ENCODE results near the gene NAALADL2. TPM values are rescaled to one million over a fixed set of nuclear protein-coding genes. Genes with fewer than 3 reads are reported as not detected.
"Not testable (repeated sequence)": the region's sequence is repeated elsewhere in the genome, so short reads cannot be mapped to it uniquely, and the experiment has no call there.

NAALADL2 gene
- total RNA-seq, 2 experiments from 2014 or later: 0.48 TPM; not detected in 1

DNA sequence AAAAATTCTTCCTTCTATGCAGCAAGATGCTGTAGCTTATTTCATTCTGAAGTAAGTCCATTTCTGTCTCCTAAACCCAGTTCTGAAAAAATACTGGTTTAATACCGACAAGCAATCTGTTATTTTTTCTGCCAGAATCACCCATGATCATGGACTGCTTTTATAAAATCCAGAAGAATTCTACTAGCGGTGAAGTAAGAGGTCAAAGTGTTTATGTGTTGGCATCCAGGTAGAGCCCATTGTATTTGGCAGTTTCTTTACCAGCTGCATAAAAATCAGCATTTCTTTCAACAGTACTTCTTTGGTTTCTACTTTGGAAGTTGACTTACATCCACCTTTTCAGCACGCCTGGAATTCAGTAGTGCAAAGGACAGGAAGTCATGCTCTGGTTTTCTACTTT lies 484.8 kb downstream of the NAALADL2 start:
- no peaks in the 10 kb centered on the region for H3K4me1 Mint-ChIP-seq
- H3K9me3 Mint-ChIP-seq: no peaks in the 10 kb centered on the region
- no peak overlapping the region for H3K27ac Mint-ChIP-seq
- H3K27me3 Mint-ChIP-seq: no peaks in the 10 kb centered on the region
- no peaks in the 10 kb centered on the region for H3K36me3 Mint-ChIP-seq
- DNase-seq: no peak
- H3K4me3 Mint-ChIP-seq: no peak overlapping the region

- H3K9me3 Mint-ChIP-seq: no peaks in the 10 kb centered on the region
- no peaks in the 10 kb centered on the region for H3K36me3 Mint-ChIP-seq
- no peak overlapping the region for H3K27ac Mint-ChIP-seq
- no peaks in the 10 kb centered on the region for H3K27me3 Mint-ChIP-seq
- no peaks in the 10 kb centered on the region for H3K4me1 Mint-ChIP-seq
- H3K4me3 Mint-ChIP-seq: no peak overlapping the region
- no peak for DNase-seq
Observed at GRCh38 chr3:175346573-175347356, 487.6 kb downstream of the NAALADL2 start.

DNA sequence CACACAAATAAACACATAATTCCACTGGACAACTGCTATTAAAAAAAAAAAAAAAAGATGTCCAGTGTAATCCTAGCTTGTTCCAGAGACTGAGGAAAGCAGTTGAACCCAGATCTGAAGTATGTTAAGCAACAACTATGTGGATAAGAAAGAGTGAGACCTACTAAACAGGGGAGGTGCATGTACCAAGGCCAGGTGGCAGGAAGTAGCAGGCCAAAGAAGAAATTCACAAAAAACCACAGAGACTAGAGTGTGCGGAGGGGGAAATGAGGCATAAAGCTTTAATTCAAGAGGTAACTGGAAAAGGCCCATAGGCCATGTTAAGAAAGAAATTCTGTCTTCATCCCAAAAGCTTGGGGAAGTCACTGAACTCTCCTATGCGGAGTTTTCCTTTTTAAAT lies 490.0 kb downstream of the NAALADL2 start:
- DNase-seq: no peak
- Mint-ChIP-seq H3K36me3 (no peaks in the 10 kb centered on the region), H3K4me1 (no peaks in the 10 kb centered on the region), H3K27me3 (no peaks in the 10 kb centered on the region), H3K4me3 (no peak overlapping the region), H3K9me3 (no peaks in the 10 kb centered on the region), H3K27ac (no peak overlapping the region)

DNA sequence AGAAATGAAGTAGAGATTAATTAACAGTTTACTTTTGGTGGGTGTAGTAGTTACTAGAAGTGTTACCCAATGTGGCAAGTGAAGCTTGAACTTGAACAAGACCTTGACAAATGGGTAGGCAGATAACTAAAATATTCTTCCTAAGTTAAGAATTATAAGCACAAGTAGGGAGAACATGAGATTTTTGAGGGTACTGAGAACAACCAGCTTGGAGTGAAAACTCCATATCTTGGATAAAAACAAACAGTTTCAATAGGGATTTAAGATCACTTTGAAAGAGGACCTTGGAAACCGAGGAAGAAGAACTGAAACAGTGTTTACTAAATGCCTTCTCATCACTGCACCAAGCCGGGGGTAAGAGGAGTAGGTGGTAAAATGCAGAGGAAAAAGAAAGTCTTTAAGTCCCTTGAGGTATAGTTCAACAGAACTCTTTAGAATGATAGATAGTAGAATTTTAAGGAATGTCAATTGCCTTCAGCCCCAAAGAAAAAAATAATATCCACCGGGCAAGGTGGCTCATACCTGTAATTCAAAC lies 496.7 kb downstream of the NAALADL2 start:
- no peaks in the 10 kb centered on the region for H3K36me3 Mint-ChIP-seq
- no peak for DNase-seq
- no peak overlapping the region for H3K4me3 Mint-ChIP-seq
- peaks cover 1% of the 10 kb centered on the region for H3K9me3 Mint-ChIP-seq
- H3K4me1 Mint-ChIP-seq: no peaks in the 10 kb centered on the region
- H3K27me3 Mint-ChIP-seq: no peaks in the 10 kb centered on the region
- no peak overlapping the region for H3K27ac Mint-ChIP-seq

GRCh38 chr3:175356899-175357324 lies 497.8 kb downstream of the NAALADL2 start:
- no peak overlapping the region for H3K27ac Mint-ChIP-seq
- H3K4me1 Mint-ChIP-seq: no peaks in the 10 kb centered on the region
- no peaks in the 10 kb centered on the region for H3K27me3 Mint-ChIP-seq

GRCh38 chr3:175357758-175358157 lies 498.6 kb downstream of the NAALADL2 start:
- DNase-seq: no peak
- Mint-ChIP-seq H3K27me3 (no peaks in the 10 kb centered on the region), H3K36me3 (no peaks in the 10 kb centered on the region), H3K27ac (no peak overlapping the region), H3K9me3 (peaks cover 3% of the 10 kb centered on the region), H3K4me3 (no peak overlapping the region), H3K4me1 (no peaks in the 10 kb centered on the region)

More at GRCh38 chr3:175356899-175357324, 497.8 kb downstream of the NAALADL2 start:
- Mint-ChIP-seq H3K4me3 (no peak overlapping the region), H3K9me3 (peaks cover 2% of the 10 kb centered on the region), H3K36me3 (no peaks in the 10 kb centered on the region)
- no peak for DNase-seq

DNA sequence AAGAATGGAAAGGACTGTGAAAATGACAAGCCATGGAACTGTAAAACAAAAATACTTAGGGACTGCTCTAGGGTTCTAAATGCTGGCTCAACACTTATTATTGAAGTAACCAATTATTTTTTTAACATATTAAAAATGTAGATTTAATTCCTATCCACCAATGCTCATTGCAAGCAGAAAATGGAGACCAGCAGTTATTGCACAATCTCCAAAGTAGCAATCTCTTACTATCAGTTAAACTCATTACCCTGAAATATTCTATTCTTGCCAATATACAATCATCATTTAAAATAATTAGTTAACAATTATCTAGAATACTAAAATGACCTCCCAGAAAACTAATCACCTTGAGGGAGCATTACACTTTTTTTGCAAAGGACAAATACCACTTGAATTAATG lies 499.8 kb downstream of the NAALADL2 start:
- Mint-ChIP-seq H3K27me3 (no peaks in the 10 kb centered on the region), H3K36me3 (no peaks in the 10 kb centered on the region), H3K4me1 (no peaks in the 10 kb centered on the region), H3K9me3 (peaks cover 7% of the 10 kb centered on the region), H3K4me3 (no peak overlapping the region), H3K27ac (no peak overlapping the region)
- no peak for DNase-seq

DNA sequence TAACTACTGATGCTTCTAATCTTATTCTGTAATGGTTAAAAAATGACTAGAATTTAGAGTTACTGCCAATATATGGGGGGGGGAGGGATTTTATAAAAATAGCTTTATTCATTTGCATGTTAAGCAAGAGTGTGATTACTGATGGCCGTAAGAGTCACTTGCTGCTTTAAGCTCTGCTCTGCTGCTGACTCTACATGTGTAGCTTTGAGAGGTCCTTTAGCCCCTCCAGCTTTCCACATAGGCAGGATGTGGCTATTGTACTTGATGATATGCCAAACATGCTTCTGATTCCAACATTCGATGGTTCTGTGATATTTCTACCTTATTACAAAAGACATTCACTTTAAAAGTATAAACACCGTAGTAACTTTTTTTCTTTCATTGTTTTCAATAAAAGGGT lies 511.3 kb downstream of the NAALADL2 start:
- not testable (repeated sequence) for DNase-seq, H3K4me3 Mint-ChIP-seq, H3K4me1 Mint-ChIP-seq, H3K9me3 Mint-ChIP-seq, H3K27me3 Mint-ChIP-seq, H3K36me3 Mint-ChIP-seq, H3K27ac Mint-ChIP-seq

DNA sequence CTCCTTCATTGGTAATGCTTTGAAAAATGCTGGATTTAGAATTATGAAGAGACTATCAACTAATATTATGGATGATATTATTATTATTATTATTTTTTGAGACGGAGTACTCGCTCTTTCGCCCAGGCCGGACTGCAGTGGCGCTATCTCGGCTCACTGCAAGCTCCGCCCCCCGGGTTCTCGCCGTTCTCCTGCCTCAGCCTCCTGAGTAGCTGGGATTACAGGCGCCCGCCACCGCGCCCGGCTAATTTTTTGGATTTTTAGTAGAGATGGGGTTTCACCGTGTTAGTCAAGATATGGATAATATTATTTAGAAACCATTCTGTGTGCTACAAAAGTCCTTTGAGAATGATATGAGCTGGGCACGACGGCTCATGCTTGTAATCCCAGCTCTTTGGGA lies 512.1 kb downstream of the NAALADL2 start:
- not testable (repeated sequence) for DNase-seq, H3K36me3 Mint-ChIP-seq, H3K4me1 Mint-ChIP-seq, H3K27ac Mint-ChIP-seq, H3K27me3 Mint-ChIP-seq, H3K9me3 Mint-ChIP-seq, H3K4me3 Mint-ChIP-seq

GRCh38 chr3:175374705-175375104 lies 515.6 kb downstream of the NAALADL2 start:
- Mint-ChIP-seq H3K4me1 (no peaks in the 10 kb centered on the region), H3K36me3 (no peaks in the 10 kb centered on the region), H3K27me3 (no peaks in the 10 kb centered on the region), H3K9me3 (no peaks in the 10 kb centered on the region), H3K4me3 (no peak overlapping the region), H3K27ac (no peak overlapping the region)
- DNase-seq: no peak

DNA sequence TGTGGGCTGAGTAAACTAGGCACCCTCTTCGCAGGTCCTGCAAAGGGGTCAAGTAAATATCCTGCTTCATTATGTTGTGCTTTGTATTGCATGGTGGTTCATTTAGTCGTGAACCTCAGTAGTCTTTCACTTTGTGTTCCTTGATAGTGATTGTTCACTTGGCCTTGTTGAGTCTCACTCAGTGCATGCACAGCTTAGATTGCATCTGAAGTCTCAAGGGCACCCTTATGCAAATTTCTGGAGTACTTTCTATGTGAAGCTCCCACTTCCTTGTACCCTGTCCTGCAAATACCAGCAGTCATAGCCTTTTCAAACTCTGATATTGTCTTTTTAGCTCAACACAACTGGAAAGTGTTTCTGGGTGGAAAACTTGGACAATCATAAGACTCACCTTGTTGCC lies 519.2 kb downstream of the NAALADL2 start:
- Mint-ChIP-seq H3K36me3 (no peaks in the 10 kb centered on the region), H3K4me1 (no peaks in the 10 kb centered on the region), H3K9me3 (no peaks in the 10 kb centered on the region), H3K27ac (no peak overlapping the region), H3K4me3 (no peak overlapping the region), H3K27me3 (no peaks in the 10 kb centered on the region)
- DNase-seq: no peak

GRCh38 chr3:175381685-175382084 lies 522.6 kb downstream of the NAALADL2 start:
- Mint-ChIP-seq H3K27me3 (no peaks in the 10 kb centered on the region), H3K27ac (no peak overlapping the region), H3K36me3 (no peaks in the 10 kb centered on the region), H3K4me1 (no peaks in the 10 kb centered on the region), H3K9me3 (no peaks in the 10 kb centered on the region), H3K4me3 (no peak overlapping the region)
- DNase-seq: no peak

DNA sequence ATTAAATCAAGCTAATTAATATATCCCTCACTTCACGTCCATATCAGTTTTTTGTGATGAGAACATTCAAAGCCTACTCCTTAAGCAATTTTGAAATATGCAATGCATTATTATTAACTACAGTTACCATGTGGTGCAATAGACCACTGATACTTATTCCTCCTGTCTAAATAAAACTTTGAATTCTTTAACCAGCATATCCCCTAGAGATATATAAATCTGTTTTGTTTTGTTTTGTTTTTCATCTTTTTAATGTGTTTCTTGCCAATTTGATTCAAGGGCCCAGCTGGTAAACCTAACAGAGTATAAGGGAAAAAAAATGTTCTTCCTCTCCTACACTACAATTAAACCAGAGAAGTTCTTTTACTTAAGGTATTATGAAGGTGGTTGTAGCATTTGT lies 524.2 kb downstream of the NAALADL2 start:
- Mint-ChIP-seq H3K27ac (no peak overlapping the region), H3K9me3 (no peaks in the 10 kb centered on the region), H3K27me3 (no peaks in the 10 kb centered on the region), H3K4me1 (no peaks in the 10 kb centered on the region), H3K36me3 (no peaks in the 10 kb centered on the region), H3K4me3 (no peak overlapping the region)
- DNase-seq: no peak

DNA sequence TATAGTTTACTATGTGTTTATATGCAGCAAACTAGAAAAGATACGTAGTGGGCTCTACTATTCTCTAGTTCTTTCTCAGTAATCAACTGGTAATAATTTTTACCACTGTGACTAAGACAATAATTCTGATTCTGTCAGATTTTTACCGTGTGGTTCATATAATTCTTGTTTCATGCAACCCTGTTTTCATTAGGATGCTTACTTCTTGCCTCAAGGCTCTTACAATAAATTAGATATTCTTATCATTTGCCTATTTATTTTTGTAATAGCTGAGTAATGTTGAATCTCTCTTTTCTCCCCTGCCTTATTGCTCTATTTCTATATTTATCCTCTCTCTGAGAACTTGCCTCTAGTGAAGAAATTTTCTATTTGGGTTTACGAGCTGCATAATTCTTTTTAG lies 524.7 kb downstream of the NAALADL2 start:
- Mint-ChIP-seq H3K27me3 (no peaks in the 10 kb centered on the region), H3K27ac (no peak overlapping the region), H3K4me1 (no peaks in the 10 kb centered on the region), H3K4me3 (no peak overlapping the region), H3K9me3 (no peaks in the 10 kb centered on the region), H3K36me3 (no peaks in the 10 kb centered on the region)
- no peak for DNase-seq

DNA sequence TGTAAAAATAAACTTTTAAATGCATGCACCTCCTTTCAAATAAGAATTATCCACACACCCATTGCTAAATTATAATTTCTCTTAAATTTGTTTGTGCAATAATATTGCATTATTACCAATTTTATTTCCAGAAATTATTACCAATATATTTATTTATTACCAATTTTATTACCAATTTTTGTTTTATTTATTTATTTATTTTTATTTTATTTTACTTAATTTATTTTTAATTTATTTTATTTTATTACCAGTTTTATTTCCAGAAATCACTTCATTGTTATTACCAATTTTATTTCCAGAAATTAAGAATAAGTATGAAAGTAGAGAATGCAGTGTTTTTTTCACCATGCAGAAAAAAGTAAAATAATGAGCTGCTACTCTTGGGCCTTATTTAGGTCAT lies 525.4 kb downstream of the NAALADL2 start:
- Mint-ChIP-seq H3K4me1 (no peaks in the 10 kb centered on the region), H3K36me3 (no peaks in the 10 kb centered on the region), H3K27me3 (no peaks in the 10 kb centered on the region), H3K27ac (no peak overlapping the region), H3K4me3 (no peak overlapping the region), H3K9me3 (no peaks in the 10 kb centered on the region)
- no peak for DNase-seq

DNA sequence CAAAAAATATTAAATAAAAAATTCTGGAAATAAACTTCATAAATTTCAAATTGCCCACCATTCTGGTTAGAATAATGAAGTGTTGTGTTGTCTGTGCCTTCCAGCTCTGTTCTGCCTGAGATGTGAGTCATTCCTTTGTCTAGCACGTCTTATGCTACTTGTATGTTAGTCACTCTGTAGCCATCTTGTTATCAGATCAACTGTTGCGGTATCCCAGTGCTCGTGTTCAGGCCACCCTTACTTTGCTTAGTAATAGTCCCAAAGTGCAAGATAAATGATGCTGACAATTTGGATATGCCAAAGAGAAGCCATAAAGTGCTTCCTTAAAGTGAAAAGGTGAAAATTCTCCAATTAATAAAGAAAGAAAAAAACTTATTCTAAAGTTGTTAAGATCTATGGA lies 527.5 kb downstream of the NAALADL2 start:
- no peaks in the 10 kb centered on the region for H3K9me3 Mint-ChIP-seq
- no peaks in the 10 kb centered on the region for H3K4me1 Mint-ChIP-seq
- DNase-seq: no peak
- H3K27me3 Mint-ChIP-seq: no peaks in the 10 kb centered on the region
- no peaks in the 10 kb centered on the region for H3K36me3 Mint-ChIP-seq
- no peak overlapping the region for H3K27ac Mint-ChIP-seq
- H3K4me3 Mint-ChIP-seq: no peak overlapping the region

Data from activated naive CD8-positive, alpha-beta T cell treated with anti-CD3 and anti-CD28 coated beads for 36 hours (primary cell).